ENCODE data around the gene JAZF1. TPM values are rescaled to one million over a fixed set of nuclear protein-coding genes. Genes with fewer than 3 reads are reported as not detected.

The JAZF1 gene
- total RNA-seq, 4 donors from 2014 or later = 1.6 to 8.6 (median 5.3) TPM

DNA sequence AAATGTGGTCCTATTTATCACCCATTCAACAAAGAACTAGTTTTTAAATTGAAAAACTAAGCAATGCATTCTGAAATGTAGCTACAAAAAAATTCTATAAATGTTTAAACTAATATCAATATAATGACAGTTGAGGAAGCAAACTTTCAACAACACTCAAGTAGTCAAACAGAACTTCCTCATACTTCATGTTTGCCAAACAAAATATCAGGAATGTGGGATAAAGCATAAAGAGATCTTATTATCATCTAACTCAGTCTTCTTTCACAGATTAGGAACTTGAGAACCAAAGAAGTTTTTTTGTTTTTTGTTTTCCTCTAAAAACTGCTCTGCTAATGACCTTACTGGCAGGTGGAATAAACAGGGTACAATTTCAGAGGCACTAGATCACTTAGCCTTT, 116.2 kb downstream of the JAZF1 start:
- no peak for ATAC-seq
- peaks cover 0 to 8% of the 10 kb centered on the region in 2 donors for H3K4me1 ChIP-seq
- peak overlapping the region in 2 of 4 donors; percentile 3 to 61 for H3K27ac ChIP-seq
- no peak overlapping the region for H3K4me3 ChIP-seq
- intact Hi-C loops (cut with DNase I; ENCODE audit: low total_unique reads) = no loop called here
- no peaks in the 10 kb centered on the region for H3K9me3 ChIP-seq
- no peaks in the 10 kb centered on the region for H3K27me3 ChIP-seq
- no peak for DNase-seq
- in situ Hi-C loops (cut with MboI; ENCODE audit: low sequenced_read_pairs in 4 of 4) = loop anchor here in 1 of 4 donors (5.0 kb wide), 1 partner anchor 33 kb away; no protein-coding TSS in a partner anchor
- TF ChIP-seq, protein P1, sequence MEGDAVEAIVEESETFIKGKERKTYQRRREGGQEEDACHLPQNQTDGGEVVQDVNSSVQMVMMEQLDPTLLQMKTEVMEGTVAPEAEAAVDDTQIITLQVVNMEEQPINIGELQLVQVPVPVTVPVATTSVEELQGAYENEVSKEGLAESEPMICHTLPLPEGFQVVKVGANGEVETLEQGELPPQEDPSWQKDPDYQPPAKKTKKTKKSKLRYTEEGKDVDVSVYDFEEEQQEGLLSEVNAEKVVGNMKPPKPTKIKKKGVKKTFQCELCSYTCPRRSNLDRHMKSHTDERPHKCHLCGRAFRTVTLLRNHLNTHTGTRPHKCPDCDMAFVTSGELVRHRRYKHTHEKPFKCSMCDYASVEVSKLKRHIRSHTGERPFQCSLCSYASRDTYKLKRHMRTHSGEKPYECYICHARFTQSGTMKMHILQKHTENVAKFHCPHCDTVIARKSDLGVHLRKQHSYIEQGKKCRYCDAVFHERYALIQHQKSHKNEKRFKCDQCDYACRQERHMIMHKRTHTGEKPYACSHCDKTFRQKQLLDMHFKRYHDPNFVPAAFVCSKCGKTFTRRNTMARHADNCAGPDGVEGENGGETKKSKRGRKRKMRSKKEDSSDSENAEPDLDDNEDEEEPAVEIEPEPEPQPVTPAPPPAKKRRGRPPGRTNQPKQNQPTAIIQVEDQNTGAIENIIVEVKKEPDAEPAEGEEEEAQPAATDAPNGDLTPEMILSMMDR (IDR thresholded peaks at IDR 0.05 in 4 of 5, conservative IDR thresholded peaks at IDR 0.05 in 1 of 5) = no peak
- TF ChIP-seq POLR2A (IDR thresholded peaks at IDR 0.05) = no peak
- H3K36me3 ChIP-seq = no peaks in the 10 kb centered on the region

DNA sequence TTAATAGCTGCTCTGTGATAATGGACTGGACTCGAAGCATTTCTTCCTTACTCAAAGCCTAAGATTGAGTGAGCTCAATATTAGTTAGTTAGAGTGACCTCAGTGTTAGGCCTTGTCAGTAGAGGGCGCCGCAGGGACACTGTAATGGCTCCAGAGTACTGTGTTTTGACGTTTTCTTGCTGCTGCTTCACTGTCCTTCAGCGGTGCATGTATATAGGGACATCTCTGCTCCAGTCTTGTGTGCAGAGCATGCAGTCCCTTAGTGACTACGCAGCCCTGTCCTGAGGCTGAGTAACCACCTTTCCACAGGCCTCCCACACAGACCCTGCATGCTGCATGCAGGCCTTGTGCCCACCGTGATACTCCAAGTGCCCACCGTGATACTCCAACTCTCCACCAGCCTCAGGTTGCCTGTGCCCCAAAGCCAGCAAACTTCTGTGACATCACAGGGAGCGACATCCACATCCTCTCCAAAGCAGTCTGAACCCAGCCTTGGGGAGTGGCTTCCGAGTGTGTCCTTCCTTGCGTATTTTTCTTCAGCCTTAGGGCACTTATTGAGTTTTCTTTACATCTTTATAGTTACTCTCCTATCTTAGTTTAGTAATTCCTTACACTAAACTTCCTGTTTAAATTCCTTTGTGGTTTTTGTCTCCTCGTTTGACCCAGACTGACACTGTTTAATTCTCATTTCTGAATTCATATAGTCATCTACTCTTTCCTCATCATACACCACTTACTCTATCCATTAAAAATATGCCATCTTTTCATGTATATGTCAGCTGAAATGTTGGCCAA, 118.2 kb downstream of the JAZF1 start:
- H3K9me3 ChIP-seq = no peaks in the 10 kb centered on the region
- H3K27ac ChIP-seq = no peak overlapping the region
- peak; percentile 24 to 66 for DNase-seq
- H3K27me3 ChIP-seq = no peaks in the 10 kb centered on the region
- no peak overlapping the region for H3K4me3 ChIP-seq
- intact Hi-C loops (cut with DNase I; ENCODE audit: low total_unique reads) = loop anchor here (1.0 kb wide), 1 partner anchor 34 kb away; no protein-coding TSS in a partner anchor
- in situ Hi-C loops (cut with MboI; ENCODE audit: low sequenced_read_pairs in 4 of 4) = loop anchor here in 1 of 4 donors (5.0 kb wide), 1 partner anchor 35 kb away; no protein-coding TSS in a partner anchor
- ATAC-seq = peak; percentile 72 to 91
- H3K4me1 ChIP-seq = peaks cover 0 to 4% of the 10 kb centered on the region in 2 donors
- no peak for TF ChIP-seq POLR2A (IDR thresholded peaks at IDR 0.05)
- TF ChIP-seq, protein P1 (IDR thresholded peaks at IDR 0.05 in 4 of 5, conservative IDR thresholded peaks at IDR 0.05 in 1 of 5) = peak in 4 of 5 experiments; percentile 51 to 73 (median 62)
- H3K36me3 ChIP-seq = no peaks in the 10 kb centered on the region

DNA sequence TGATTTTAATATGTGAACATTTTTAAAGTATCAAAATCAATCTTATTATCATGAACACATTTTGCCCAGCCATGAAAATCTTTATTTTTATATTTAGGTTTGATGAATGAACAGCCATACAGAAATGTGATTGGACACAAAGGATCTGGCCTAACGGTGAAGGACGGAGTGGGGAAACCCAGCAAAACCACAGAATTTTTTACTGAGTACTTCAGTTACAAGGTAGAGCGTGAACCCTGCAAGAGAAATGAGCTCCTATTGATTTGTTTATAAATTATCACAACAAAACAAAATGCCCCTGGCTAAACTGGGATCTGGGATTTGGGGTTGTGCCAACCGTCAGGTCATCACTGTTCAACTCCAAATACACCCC, 118.8 kb downstream of the JAZF1 start:
- no peaks in the 10 kb centered on the region for H3K27me3 ChIP-seq
- no peaks in the 10 kb centered on the region for H3K36me3 ChIP-seq
- no peak overlapping the region for H3K4me3 ChIP-seq
- H3K9me3 ChIP-seq = no peaks in the 10 kb centered on the region
- intact Hi-C loops (cut with DNase I; ENCODE audit: low total_unique reads) (loop anchor here (1.0 kb wide), 1 partner anchor 34 kb away; no protein-coding TSS in a partner anchor), in situ Hi-C loops (cut with MboI; ENCODE audit: low sequenced_read_pairs in 4 of 4) (loop anchor here in 1 of 4 donors (5.0 kb wide), 1 partner anchor 35 kb away; no protein-coding TSS in a partner anchor)
- ATAC-seq (no peak), DNase-seq (no peak)
- no peak for TF ChIP-seq POLR2A (IDR thresholded peaks at IDR 0.05)
- TF ChIP-seq, protein P1 (IDR thresholded peaks at IDR 0.05 in 4 of 5, conservative IDR thresholded peaks at IDR 0.05 in 1 of 5) = no peak
- H3K4me1 ChIP-seq = peaks cover 0 to 4% of the 10 kb centered on the region in 2 donors
- H3K27ac ChIP-seq = no peak overlapping the region

DNA sequence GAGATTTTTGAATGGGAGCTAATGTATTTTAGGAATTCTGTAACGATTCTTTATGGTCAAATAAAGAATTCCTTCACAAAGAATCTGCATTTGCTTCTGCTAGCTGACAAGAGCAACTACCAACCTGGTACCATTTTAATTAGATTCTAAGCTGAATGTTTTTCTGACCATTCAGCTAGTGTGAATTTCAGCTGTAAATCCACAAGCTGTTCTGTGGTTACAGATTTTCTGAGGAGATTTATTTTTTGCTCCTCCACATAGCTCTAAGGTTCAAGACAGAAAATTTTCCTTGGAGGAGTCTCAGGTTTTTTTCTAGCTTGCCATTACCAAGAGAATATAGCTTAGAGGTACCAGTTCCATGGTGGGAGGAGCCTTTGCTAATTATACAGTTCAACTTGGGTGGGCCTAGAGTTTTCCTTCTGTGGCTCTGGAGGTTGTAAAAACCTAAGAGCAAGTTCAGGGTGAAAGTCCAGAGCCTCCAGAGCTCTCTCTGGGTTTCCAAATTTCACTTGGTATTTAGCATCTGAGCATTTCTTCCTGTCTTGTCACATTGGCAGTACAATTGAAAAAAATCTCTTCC, 120.1 kb downstream of the JAZF1 start:
- TF ChIP-seq POLR2A (IDR thresholded peaks at IDR 0.05) = no peak
- TF ChIP-seq, protein P1 (IDR thresholded peaks at IDR 0.05 in 4 of 5, conservative IDR thresholded peaks at IDR 0.05 in 1 of 5) = no peak
- H3K4me3 ChIP-seq = no peak overlapping the region
- H3K27ac ChIP-seq = no peak overlapping the region
- no peaks in the 10 kb centered on the region for H3K9me3 ChIP-seq
- H3K27me3 ChIP-seq = no peaks in the 10 kb centered on the region
- intact Hi-C loops (cut with DNase I; ENCODE audit: low total_unique reads) = no loop called here
- DNase-seq = no peak
- in situ Hi-C loops (cut with MboI; ENCODE audit: low sequenced_read_pairs in 4 of 4) = loop anchor here in 1 of 4 donors (5.0 kb wide), 1 partner anchor 37 kb away; no protein-coding TSS in a partner anchor
- H3K36me3 ChIP-seq = no peaks in the 10 kb centered on the region
- no peak for ATAC-seq
- H3K4me1 ChIP-seq = peaks cover 0 to 4% of the 10 kb centered on the region in 2 donors
